Right lobe of liver (tissue), 6 donors: ENCODE results near the gene KLHL7. TPM values are rescaled to one million over a fixed set of nuclear protein-coding genes. Genes with fewer than 3 reads are reported as not detected.
"Not testable (repeated sequence)": the region's sequence is repeated elsewhere in the genome, so short reads cannot be mapped to it uniquely, and the experiment has no call there.

Source experiments
- ATAC-seq, 4 donors: fragments of 200-7000 bp; cut with Tn5 transposase; one replicate each; pipeline ENCODE4 v1.9.1; 2020; ENCODE audit warnings: mild to moderate bottlenecking in 4 of 4, moderate library complexity in 4 of 4
- DNase-seq, 3 donors: peaks; one replicate each; pipeline ENCODE4 v3.0.0-alpha.2; 2020
- H3K27ac ChIP-seq, 3 donors: fragments of 200-600 bp; one replicate each; pipeline ENCODE4 v1.8.0; 2022
- H3K27me3 ChIP-seq, 2 donors: fragments of 200-600 bp; one replicate each; pipeline ENCODE4 v1.8.0; 2022
- H3K36me3 ChIP-seq, 4 donors: fragments of 200-600 bp; sonication (generic) in 1 of 4; one replicate each; pipeline versions ENCODE4 v1.5.1 to v1.8.0; 2017 to 2022; ENCODE audit warnings: control low read depth in 1 of 4
- H3K4me1 ChIP-seq, 4 donors: fragments of 200-600 bp; sonication (generic) in 1 of 4; one replicate each; pipeline versions ENCODE4 v1.5.1 to v1.8.0; 2017 to 2022; ENCODE audit warnings: control low read depth in 1 of 4
- H3K4me3 ChIP-seq, 3 donors: fragments of 200-600 bp; one replicate each; pipeline ENCODE4 v1.8.0; 2022
- H3K9me3 ChIP-seq, 4 donors: fragments of 200-600 bp; sonication (generic) in 1 of 4; one replicate each; pipeline versions ENCODE4 v1.5.1 to v1.8.0; 2017 to 2022; ENCODE audit warnings: control low read depth in 1 of 4
- CTCF ChIP-seq, 4 donors: fragments of 200-600 bp in 3 of 4; fragments of 450-650 bp in 1 of 4; IDR thresholded peaks; one replicate each; pipeline versions ENCODE4 v1.5.1 to v1.8.0; 2016 to 2022; ENCODE audit warnings: antibody characterized with exemption in 4 of 4, mild to moderate bottlenecking in 2 of 4
- POLR2A ChIP-seq: fragments of 450-650 bp; IDR thresholded peaks from one replicate; pipeline ENCODE4 v1.6.1; 2017; ENCODE audit warnings: antibody characterized with exemption, mild to moderate bottlenecking
- WGBS: methylation state at CpG from one replicate; pipeline ENCODE4 v1.1.6; 2018; ENCODE audit warnings: low coverage, low lambda C conversion rate; ENCODE audit not compliant: insufficient coverage; ENCODE audit errors: missing lambda C conversion rate; 5-methylcytosine and 5-hydroxymethylcytosine counted together
- intact Hi-C, 2 donors: fragments of 100-400 bp; cut with DNase I; formaldehyde crosslinking; loops; one replicate each; pipeline versions ENCODE4 v1.11.2 to v1.14.1; 2022
- total RNA-seq, 6 experiments: library from RNA; depleted of rRNA in 2 of 6; stranded (reverse); fragments of >200 nt in 2 of 6; fragmentation: NEBNext Ultra II Directional in 3 of 6; extraction: Animal tissue kit (Norgen Biotek cat#: 25700) in 3 of 6; gene quantifications; one replicate each; pipeline versions ENCODE4 v1.1.0 to v1.2.4, GENCODE V29; 2016 to 2023
- donor health status: DM: no; HTN: yes; CAD: no.
- donor health status: DM: no; HTN: no; CAD: no.
- donor health status: DM: no; HTN: no; CAD: no.
- donor health status: DM: no; HTN: yes; CAD: no.
- donor health status: DM: no; HTN: yes; CAD: no.

Gene KLHL7
- total RNA-seq, 6 experiments from 2014 or later = 6.3 to 9.1 (median 7.5) TPM

- Histone ChIP-seq H3K4me3 (no peak overlapping the region), H3K36me3 (peaks cover 0 to 9% (median 0%) of the 10 kb centered on the region in 4 donors), H3K27me3 (no peaks in the 10 kb centered on the region), H3K27ac (no peak overlapping the region), H3K9me3 (no peaks in the 10 kb centered on the region), H3K4me1 (no peaks in the 10 kb centered on the region)
- DNase-seq (no peak), ATAC-seq (no peak)
- no peak for TF ChIP-seq POLR2A
- TF ChIP-seq CTCF (IDR thresholded peaks at IDR 0.05) = no peak
- WGBS = 62% methylated on average over 5 of the region's 5 CpGs
- intact Hi-C loops = no loop called here
Observed at GRCh38 chr7:23123465-23123864, 17.9 kb downstream of the KLHL7 start.

GRCh38 chr7:23129036-23129435, 23.5 kb downstream of the KLHL7 start:
- DNase-seq = no peak
- WGBS = 50% methylated on average over 1 of the region's 4 CpGs
- Histone ChIP-seq H3K27me3 (no peaks in the 10 kb centered on the region), H3K4me3 (no peak overlapping the region), H3K36me3 (peaks cover 0 to 9% (median 0%) of the 10 kb centered on the region in 4 donors), H3K4me1 (no peaks in the 10 kb centered on the region), H3K9me3 (no peaks in the 10 kb centered on the region), H3K27ac (no peak overlapping the region)
- intact Hi-C loops = no loop called here
- TF ChIP-seq POLR2A = no peak
- TF ChIP-seq CTCF (IDR thresholded peaks at IDR 0.05) = no peak
- no peak for ATAC-seq

GRCh38 chr7:23131799-23132198, 26.2 kb downstream of the KLHL7 start:
- H3K27me3 ChIP-seq, DNase-seq, H3K4me1 ChIP-seq, intact Hi-C loops, H3K36me3 ChIP-seq, ATAC-seq, H3K27ac ChIP-seq, H3K9me3 ChIP-seq, H3K4me3 ChIP-seq: not testable (repeated sequence)
- 85% methylated on average over 2 of the region's 2 CpGs for WGBS

- no peaks in the 10 kb centered on the region for H3K4me1 ChIP-seq
- H3K36me3 ChIP-seq = no peaks in the 10 kb centered on the region
- no peak overlapping the region for H3K4me3 ChIP-seq
- intact Hi-C loops = no loop called here
- ATAC-seq = no peak
- TF ChIP-seq POLR2A (no peak), CTCF (IDR thresholded peaks at IDR 0.05) (no peak)
- DNase-seq = no peak
- H3K27ac ChIP-seq = no peak overlapping the region
- no peaks in the 10 kb centered on the region for H3K27me3 ChIP-seq
- no peaks in the 10 kb centered on the region for H3K9me3 ChIP-seq
Observed at GRCh38 chr7:23133797-23134196, 28.2 kb downstream of the KLHL7 start.

GRCh38 chr7:23135755-23136154, 30.2 kb downstream of the KLHL7 start:
- H3K4me3 ChIP-seq = no peak overlapping the region
- H3K27ac ChIP-seq = no peak overlapping the region
- no peaks in the 10 kb centered on the region for H3K9me3 ChIP-seq
- no peak for TF ChIP-seq POLR2A
- TF ChIP-seq CTCF (IDR thresholded peaks at IDR 0.05) = no peak
- intact Hi-C loops = no loop called here
- no peaks in the 10 kb centered on the region for H3K27me3 ChIP-seq
- H3K4me1 ChIP-seq = no peaks in the 10 kb centered on the region
- 78% methylated on average over 1 of the region's 1 CpG for WGBS
- no peak for ATAC-seq
- DNase-seq = no peak
- no peaks in the 10 kb centered on the region for H3K36me3 ChIP-seq
